Measurements from ENCODE around the gene CAMK1G.

GRCh38 chr1:209607102-209607794, 23.7 kb downstream of the CAMK1G start:
- TF ChIP-seq CTCF (conservative IDR thresholded peaks at IDR 0.05; ENCODE audit: low read depth in 2 of 2), result no peak
- TF ChIP-seq POLR2AphosphoS5 (IDR thresholded peaks at IDR 0.05; ENCODE audit: low read depth), result no peak
- no peak for TF ChIP-seq CREB1 (CRISPR knock-in tag; IDR thresholded peaks at IDR 0.05; ENCODE audit: low read depth)
- TF ChIP-seq ZNF114 (CRISPR knock-in tag; IDR thresholded peaks at IDR 0.05), result no peak
- TF ChIP-seq EZH2phosphoT487 (IDR thresholded peaks at IDR 0.05; ENCODE audit: unreplicated experiment), result no peak
- no peak for TF ChIP-seq REST (IDR thresholded peaks at IDR 0.05; ENCODE audit: unreplicated experiment)
- TF ChIP-seq EZH2 (IDR thresholded peaks at IDR 0.05; ENCODE audit: low read depth, unreplicated experiment), result no peak
- TF ChIP-seq NANOG (IDR thresholded peaks at IDR 0.05; ENCODE audit: borderline replicate concordance), result no peak
- no peak for TF ChIP-seq JUNB (IDR thresholded peaks at IDR 0.05; ENCODE audit: unreplicated experiment)
